HG02763 (cell line): ENCODE data around the gene EARS2.
A peak's percentile ranks its signal among the peaks of the same experiment; 100 is the strongest.
"Not testable (repeated sequence)": the region's sequence is repeated elsewhere in the genome, so short reads cannot be mapped to it uniquely, and the experiment has no call there.

ENCODE experiments used
- ATAC-seq: cut with Tn5 transposase; IDR thresholded peaks from one replicate; pipeline ENCODE4 v1.9.1; 2021; ENCODE audit warnings: mild to moderate bottlenecking, moderate library complexity; ENCODE audit not compliant: unreplicated experiment

Gene EARS2

DNA sequence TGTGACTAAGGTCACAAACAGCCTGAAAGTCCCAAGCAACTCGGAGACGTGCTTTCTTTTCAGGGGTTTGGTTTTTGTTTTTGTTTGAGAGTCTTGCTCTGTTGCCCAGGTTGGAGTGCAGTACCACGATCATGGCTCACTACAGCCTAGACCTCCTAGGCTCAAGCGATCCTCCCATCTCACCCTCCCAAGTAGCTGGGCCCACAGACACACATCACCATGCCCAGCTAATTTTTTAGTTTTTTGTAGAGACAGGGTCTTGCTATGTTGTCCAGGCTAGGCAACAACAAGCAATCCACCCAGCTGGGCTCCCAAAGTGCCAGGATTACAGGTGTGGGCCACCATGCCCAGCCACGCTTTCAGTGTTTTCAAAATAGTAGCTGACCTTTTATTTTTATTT, 27.1 kb downstream of the EARS2 start:
- no peak for ATAC-seq

DNA sequence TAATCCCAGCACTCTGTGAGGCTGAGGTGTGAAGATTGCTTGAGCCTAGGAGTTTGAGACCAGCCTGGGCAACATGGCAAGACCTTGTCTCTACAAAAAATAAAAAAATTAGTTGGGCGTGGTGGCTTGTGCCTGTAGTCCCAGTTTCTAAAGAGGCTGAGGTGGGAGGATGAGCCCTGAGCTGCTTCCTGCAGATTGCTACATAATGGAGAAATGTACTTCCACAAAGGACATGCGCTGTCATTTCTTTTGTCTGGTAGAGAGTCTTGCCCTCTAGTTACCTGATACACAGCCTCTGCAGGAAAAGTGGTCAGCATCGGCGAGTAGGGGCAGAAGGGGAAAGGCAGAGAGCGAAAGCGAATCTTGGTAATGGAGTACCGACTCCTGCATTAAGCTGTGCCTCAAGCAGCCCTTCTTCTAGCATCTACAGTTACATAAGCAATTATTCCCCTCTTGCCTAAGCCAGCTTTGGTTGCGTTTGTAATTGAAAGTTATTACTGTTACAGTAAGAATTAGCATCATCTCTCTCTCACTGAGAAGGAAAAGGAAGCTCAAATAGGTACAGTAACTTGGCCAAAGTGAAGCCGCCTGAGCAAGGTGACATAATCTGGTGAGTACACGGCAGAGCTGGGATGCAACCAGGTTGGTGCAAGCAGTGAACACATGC, 28.4 kb downstream of the EARS2 start:
- ATAC-seq: no peak

DNA sequence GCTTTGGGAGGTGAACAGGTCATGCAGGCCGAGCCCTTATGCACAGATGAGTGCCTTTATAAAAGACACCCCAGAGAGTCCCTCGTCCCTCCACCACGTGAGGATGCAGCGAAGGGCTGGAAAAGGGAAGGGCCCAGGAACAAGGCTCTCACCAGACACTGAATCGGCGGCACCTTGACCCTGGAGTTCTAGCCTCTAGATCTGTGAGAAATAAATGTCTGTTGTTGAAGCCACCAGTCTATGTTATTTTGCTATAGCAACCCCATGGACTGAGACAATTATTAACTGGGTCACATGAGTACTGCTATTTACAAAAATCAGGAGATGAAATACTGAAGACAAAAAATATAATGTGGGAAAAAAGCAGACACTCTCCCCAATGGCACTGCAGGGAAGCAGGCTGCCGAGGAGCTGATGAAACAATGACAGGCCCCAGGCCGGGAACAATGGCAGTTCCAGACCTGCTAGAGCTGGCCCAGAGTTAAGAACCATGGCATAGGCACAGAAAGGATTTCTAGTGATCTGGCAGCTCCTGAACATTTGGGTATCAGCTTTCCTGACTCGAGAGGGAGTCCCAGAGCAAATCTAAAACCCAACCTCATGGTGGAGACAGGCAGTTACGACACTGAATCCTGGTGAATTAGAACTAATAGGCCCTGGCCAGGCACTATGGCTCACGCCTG, 29.0 kb downstream of the EARS2 start:
- ATAC-seq: no peak

DNA sequence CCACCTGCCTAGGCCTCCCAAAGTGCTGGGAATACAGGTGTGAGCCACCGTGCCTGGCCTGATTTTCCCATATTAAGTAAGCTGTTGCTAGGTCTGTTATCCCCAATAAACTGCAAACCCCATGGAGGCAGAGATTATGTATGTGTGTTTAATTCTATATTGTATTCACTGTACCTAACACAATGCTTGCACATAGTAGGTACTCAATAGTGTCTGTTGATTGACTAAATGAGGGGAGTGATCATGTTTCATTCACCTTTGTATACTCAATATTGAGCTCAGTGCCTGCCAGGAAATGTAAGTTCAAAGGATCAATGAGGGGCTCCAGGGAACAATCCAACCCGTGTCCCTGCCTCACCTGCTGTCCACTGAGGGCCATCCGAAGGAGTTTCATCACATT, 32.3 kb downstream of the EARS2 start:
- ATAC-seq: no peak

DNA sequence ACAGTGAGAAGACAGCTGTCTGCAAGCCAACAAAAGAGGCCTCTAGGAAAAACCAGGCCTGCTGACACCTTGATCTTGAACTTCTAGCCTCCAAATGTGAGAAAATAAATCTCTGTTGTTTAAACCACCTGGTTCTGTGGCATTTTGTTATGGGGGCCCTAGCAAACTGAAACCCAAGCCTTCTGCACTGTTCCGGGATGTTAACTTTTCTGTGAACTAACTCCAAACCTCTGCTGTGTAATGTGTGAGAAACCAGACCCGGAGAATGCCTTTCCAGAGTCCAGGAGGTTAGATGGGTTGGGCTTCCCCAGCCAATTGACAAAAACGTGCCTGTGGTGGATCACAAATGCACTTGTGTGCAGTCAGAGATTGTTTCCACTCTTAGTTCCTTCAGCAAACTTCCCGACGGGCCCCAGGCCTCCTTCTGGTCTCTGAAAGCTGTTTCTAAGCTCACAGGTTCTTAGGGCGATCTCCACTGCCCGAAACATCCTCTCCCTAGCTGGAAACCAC, 33.2 kb downstream of the EARS2 start:
- ATAC-seq: no peak

DNA sequence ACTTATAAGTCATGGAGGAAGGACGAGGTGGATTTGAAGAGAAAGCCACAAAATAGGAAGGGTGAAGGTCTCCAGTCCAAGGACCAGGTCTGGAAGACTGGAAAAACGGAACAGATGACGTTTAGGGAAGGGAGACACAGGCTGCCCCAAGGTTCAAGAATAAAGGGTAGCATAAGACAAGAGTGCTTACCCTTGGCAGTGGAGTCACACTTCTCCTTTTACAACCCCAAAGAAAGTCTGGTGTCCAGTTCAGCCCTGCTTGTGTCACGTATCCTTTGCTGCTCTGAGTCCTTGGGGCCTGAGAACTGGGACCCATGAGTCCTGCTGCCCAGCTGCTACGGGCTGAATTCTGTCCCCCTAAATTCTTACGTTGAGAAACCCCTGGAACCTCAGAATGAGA, 33.8 kb downstream of the EARS2 start:
- no peak for ATAC-seq

DNA sequence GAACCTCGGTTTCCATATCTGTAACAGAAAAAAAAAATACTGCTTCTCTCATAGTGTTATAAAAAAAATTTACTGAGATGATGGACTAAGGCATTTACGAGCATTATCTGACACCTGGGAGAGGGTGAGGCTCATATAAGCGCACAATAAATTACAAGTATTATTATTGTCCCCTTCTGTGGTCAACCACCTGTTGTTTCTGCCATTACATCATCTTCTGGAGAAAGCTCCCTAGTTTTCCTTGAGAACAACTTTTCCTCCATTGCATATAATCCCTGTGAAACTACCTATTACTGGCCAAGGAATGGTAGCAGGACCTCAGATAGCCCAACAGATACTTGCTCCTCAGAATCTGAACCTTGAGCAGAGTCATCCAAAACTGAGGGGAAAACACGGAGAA, 35.2 kb downstream of the EARS2 start:
- no peak for ATAC-seq

DNA sequence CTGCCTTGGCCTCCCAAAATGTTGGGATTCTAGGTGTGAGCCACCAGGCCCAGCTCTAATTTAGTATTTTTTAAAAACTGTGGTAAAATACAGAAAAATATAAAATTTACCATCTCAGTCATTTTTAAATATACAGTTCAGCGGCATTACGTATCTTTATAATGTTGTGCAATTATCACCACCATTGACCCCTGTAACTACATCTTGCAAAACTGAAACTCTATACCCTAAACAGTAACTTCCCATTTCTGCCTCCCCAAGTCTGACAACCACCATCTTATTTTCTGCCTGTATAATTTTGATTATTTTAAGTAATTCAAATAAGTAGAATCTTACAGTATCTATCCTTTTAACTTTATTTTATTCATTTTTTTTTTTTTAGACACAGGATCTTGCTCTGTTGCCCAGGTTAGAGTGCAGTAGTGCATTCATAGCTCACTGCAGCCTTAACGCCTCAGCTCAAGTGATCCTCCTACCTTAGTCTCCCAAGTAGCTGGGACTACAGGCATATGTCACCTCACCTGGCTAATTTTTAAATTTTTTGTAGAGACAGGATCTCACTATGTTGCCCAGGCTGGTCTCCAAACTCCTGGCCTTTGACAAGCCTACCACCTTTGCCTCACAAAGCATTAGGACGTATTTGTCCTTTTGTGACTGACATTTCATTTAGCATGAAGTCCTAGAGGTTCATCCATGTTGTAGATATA, 36.0 kb downstream of the EARS2 start:
- ATAC-seq: no peak

DNA sequence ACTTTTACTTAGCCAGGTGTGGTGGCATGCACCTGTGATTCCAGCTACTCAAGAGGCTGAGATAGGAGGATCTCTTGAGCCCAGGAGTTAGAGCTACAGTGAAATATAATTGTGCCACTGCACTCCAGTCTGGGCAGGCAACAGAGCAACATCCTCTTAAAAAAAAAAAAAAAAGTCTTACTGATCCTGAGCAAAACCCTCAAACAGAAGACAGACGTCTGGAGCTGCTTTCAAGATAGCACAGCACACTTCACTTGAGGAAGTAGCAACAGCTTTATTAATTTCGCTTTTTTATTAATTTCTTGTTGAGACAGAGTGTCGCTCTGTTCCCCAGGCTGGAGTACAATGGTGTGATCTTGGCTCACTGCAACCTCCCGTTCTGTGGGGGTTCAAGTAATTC, 36.6 kb downstream of the EARS2 start:
- no peak for ATAC-seq

DNA sequence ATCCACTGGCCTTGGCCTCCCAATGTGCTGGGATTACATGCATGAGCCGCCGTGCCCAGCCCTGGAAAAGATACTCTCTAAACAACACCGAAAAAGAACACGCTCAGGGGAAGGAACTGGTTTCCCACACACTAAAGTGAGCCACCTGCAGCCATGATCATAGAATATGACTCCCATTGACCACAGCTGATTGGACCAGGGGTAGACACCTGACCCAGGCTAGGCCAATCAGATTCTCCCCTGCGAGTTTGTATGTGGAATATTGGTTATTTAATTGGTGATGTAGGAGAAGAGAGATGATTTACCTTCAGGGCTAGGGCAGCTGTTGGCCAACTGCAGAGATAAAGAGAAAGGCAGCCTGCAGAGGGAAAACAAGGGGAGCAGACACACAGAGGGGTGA, 37.9 kb downstream of the EARS2 start:
- ATAC-seq: no peak

DNA sequence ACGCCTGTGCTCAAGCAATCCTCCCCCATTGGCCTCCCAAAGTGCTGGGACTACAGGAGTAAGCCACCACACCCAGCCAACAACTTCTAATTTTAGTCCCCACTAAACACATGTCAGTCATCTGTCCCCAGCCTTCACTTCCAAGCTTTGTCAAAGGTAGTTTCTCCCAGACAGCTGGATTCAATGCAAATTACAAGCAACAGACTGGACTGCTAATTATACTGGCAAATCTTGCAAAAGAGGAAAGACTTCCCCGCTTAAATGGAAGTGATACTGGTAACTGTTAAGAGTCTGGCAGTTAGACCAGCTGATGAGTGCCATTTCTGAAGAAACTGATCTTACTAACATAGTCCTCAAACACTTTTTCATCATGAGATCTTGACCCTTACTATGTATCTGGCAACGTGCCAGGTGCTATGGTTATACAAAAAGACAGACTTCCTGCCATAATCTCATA, 38.7 kb downstream of the EARS2 start:
- peak; percentile 69 for ATAC-seq

DNA sequence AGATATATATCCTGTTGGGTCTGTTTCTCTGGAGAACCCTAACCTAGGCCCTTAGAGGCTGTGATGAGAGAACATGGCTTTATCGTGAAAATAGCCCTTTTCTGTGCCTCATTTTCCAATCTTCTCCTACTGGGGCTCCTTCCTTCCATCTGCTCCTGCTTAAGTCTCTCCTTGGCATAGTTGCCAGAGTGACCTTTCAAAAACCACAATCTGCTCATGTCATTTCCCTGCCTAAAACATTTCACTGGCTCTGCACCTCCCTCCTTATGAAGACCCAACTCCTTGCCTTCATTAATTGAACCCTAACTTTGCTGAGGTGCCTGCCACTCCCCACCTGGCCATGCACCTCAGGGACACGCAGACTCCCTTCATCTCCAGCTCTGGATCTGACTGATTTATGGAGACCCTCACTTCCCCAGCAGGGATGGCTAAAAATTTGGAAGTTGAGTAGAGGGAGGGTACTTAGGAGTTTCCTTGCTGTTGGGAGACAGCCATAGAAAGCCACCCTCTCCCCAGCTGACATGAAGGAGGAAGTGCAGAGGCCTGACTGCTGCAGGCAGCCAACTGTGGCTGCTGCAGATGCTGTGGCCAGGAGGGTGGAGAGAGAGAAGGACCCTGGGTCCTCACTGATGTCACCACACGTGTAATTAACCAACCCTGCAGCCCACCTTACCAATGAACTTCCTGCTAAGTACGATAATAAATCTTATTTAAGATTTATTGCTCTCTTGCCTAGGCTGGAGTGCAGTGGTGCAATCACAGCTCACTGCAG, 40.6 kb downstream of the EARS2 start:
- no peak for ATAC-seq

DNA sequence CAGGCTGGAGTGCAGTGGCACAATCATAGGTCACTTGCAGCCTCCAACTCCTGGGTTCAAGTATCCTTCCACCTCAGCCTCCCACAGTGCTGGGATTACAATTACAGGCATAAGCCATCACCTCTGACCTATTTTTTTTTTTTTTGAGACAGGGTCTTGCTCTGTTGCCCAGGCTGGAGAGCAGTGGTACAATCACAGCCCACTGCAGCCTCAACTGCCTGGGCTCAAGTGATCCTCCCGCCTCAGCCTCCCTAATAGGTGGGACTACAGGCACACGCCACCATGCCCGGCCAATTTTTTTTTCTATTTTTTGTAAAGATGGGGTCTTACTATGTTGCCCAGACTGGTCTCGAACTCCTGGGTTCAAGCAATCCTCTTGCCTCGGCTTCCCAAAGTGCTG, 41.3 kb downstream of the EARS2 start:
- ATAC-seq: no peak

DNA sequence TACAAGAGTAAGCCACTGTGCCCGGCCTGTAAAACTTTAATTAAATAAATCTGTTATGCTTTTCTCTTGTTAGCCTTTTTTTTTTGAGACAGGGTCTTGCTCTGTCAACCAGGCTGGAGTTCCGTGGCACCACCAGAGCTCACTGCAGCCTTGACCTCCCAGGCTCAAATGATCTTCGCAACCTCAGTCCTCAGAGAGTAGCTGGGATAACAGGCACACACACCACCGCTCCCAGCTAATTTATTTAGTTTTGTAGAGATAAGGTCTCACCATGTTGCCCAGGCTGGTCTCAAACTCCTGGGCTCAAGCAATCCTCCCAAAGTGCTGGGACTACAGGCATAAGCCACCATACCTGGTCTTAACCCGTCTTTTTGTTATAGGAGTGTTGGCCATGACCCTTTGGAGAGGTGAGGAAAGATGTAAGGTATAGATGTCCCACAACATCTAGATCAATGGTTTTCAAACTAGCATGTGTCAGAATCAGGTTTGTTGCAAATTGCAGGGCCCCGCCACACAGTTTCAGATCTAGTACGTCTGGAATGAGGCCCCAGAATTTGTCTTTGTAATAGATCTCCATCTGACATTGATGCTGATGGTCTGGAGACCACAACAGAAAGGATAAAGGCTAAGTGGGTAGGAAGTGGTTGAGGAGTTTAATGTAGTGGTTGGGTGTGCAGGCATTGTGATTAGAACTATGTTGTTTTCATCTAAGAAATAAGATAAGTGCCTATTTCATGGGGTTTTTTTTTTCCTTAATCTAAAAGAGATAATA, 42.6 kb downstream of the EARS2 start:
- no peak for ATAC-seq

DNA sequence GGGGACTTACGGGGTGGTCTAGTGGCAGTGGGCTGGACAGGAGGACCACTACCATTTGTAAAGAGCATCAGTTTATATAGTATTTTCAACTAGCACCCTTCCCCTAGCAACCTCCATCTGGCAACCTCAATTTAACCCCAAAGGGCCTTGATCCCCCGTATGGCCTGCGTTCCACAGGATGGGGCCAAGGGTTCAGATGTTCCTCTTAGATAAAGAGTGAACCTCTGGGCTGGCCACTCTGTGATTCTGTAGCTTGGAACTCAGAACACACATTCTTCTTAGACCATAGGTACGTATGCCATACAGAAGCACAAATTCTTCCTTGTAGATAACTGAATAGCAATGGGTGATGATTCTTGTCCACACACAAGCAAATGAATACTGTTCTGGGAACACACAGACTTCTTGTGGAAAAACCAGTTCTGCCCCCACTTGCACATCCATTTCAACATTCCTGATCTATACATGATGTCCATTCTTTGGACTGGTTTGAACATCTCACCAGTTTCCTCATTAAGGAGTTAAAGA, 44.9 kb downstream of the EARS2 start:
- ATAC-seq: no peak

DNA sequence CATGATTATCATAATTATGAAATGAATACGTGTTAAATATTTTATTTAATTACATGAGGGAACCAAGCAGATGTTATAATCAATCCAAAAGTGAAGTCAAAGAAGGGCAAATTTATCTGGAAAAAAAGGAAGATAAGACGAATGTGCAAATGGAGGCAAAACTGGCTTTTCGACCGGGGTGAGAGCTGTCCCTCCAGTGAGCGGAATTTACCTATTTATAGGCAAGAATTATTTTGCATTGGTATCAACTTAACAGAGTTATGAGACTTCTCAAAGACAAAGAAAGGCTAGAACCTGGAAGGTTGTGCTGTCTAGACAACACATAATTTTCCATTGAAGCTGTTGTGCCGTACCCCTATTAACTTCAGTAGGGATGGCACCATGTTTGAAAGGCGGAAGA, 45.4 kb downstream of the EARS2 start:
- ATAC-seq: no peak

DNA sequence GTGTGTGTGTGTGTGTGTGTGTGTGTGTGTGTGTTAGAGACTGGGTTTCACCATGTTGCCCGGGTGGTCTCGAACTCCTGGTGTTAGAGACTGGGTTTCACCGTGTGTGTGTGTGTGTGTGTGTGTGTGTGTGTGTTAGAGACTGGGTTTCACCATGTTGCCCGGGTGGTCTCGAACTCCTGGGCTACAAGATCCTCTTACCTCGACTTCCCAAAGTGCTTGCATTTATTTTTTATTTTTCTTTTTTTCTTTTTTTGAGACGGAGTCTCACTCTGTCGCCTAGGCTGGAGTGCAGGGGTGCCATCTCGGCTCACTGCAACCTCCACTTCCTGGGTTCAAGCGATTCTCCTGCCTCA, 46.3 kb downstream of the EARS2 start:
- not testable (repeated sequence) for ATAC-seq

DNA sequence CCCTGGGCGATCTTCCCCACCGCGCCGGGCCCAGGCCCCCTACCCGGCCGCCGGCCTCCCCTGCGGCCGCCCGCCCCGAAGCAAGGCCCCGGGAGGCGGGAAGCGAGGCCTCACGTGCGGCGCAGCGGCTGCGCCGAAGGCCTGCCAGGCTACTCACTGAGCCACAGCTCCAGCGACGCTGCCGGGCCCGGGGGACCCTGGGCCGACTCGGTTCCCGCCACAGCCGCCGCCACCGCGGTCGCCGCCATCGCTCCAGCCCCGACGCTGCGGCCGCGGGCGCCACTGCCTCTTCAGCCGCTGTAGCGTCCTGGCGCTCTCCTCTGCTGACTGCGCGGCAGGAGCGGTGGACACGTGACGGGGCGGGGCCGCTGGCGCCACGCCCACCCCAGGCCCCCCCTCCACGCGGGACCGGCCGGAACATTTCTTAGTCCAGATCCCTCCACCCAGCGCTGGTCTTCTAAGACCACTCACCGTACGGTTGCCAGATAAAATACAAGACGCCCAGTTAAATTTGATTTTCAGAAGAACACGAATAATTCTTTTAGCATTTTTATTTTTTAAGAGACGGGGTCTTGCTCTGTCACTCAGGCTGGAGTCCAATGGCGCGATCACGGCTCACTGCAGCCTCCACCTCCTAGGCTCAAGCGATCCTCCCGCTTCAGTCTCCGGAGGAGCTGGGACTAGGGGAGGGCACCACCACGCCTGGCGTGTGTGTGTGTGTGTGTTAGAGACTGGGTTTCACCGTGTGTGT, 46.8 kb downstream of the EARS2 start, which contains the start of gene GGA2:
Gene GGA2 (minus strand): TSS at position 331 of the 751 bp plus-strand sequence. CDS start 83 bp downstream, at position 248.
- ATAC-seq: peak; percentile 70

DNA sequence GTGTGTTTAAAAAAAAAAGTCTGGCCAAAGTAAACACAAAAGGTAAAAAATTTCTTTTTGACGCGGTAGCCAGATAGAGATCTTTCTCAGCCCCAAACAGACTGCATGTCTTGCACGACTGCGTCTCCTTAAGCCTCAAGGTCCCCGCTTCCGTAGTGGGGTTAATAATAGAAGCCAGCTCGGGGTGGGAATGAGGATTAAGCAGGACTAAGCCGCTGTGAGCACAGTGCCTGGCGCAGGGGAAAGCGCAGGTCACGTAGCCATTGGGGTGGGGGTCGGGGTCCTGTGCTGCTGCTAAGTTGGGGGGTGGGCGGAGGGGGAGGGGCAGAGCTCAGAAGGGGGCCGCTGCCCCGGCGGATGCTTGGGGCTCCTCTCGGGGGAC, 47.4 kb downstream of the EARS2 start:
- peak; percentile 12 for ATAC-seq

DNA sequence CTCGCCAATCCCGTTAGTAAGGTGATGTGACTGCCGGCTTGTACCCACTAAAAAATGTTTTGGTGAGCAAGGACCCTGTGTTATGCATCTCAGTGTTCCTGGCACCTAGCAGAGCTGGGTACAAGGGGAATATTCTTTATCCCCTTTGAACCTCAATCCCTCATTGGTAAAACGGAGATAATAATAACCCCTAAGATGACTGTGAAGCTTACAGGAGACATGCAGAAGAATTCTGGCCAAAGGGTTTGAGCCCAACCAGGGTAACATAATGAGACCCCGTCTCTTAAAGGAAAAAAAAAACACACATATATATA, 47.8 kb downstream of the EARS2 start:
- ATAC-seq: no peak
